GM12874 (cell line): ENCODE measurements around the gene EEF1G.

Experiments used
- CTCF ChIP-seq: IDR thresholded peaks from 2 replicates; pipeline ENCODE4 v1.5.1; 2011; ENCODE audit warnings: low read depth, mild to moderate bottlenecking, control low read depth, low read length, moderate library complexity; ENCODE audit not compliant: insufficient read depth

EEF1G gene

GRCh38 chr11:62578541-62578940 lies 4.8 kb upstream of the EEF1G start:
- no peak for TF ChIP-seq CTCF

GRCh38 chr11:62577046-62577714 lies 3.5 kb upstream of the EEF1G start:
- no peak for TF ChIP-seq CTCF

GRCh38 chr11:62575837-62576236 lies 2.1 kb upstream of the EEF1G start:
- no peak for TF ChIP-seq CTCF

GRCh38 chr11:62575156-62575555 lies 1.5 kb upstream of the EEF1G start:
- no peak for TF ChIP-seq CTCF

GRCh38 chr11:62574363-62575071 lies 826 bp upstream of the EEF1G start:
- TF ChIP-seq CTCF, result no peak

GRCh38 chr11:62573006-62573591 lies 592 bp downstream of the EEF1G start:
- no peak for TF ChIP-seq CTCF

- no peak for TF ChIP-seq CTCF
These were observed 1.3 kb downstream of the EEF1G start for GRCh38 chr11:62572431-62572830.
